D721Med (cell line): ENCODE measurements around the gene STARD7.

ENCODE experiments used
- DNase-seq: peaks from one replicate; pipeline ENCODE4 v3.0.0; 2011; ENCODE audit warnings: low spot score; ENCODE audit not compliant: insufficient read length
- FAIRE-seq: peaks from 2 replicates; lab custom pipeline; 2011; peaks lifted over from hg19 to GRCh38; lab: Jason Lieb, UNC
- CTCF ChIP-seq: IDR thresholded peaks from 2 replicates; pipeline ENCODE4 v1.5.1; 2012; ENCODE audit warnings: mild to moderate bottlenecking, control low read depth; ENCODE audit not compliant: insufficient read depth; ENCODE audit errors: missing control alignments

The STARD7 gene

DNA sequence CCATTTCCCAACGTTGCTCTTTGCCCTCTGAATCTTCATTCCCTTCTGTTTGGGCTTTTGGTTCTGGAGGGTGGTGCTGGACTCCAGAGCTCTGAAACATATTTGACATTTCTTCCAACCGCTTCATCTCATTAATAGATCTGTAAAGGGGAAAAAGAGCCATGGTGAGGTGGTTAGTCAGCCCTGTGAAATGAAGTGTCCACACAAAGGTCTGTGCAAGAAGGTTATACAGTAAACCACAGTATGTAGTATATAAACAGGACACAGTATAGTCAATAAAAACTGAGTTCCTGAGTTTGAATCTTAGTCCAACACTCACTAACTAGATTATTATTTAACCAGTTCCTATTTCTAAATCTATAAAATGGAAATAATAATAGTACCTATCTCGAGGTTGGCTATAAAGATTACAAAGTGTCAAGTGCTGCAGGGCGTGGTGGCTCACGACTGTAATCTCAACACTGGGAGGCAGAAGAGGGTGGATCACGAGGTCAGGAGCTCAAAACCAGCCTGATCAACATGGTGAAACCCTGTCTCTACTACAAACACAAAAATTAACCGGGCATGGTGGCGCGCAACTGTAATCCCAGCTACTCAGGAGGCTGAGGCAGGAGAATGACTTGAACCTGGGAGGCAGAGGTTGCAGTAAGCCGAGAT lies 13.1 kb downstream of the STARD7 start:
- TF ChIP-seq CTCF, result no peak
- DNase-seq (no peak), FAIRE-seq (no peak)

DNA sequence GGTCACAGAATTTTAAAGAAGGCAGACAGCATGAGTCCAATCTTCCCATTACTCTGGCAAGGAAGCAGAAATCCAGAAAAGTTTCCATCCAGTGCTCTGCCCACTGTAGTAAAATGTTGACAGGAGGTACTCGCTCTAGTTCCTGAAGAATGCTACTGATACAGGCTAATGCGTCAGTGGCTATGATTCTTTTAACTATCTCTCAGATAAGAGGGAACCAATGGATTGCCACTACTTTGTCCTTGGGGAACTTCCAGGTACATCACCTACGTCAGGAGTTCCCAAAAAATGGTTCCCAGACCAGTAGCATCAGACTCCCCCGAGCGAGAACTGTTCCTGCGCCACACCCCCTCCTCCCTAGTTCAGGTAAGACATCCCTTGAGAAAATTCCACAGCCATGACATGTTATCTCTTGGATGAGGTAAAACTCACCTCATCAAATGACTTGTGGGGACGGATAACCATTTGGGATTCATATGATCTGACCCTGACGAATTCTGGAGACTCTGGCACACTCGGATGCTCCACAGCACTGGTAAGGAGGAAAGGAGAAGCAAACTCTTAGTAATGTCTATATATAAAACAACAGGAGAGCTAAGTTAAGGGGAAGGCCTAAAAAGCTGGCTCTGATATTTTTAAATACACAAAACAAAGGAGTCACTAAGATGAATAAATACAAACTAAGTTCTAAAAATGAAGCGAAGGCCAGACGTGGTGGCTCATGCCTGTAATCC lies 16.5 kb downstream of the STARD7 start:
- no peak for TF ChIP-seq CTCF
- FAIRE-seq, result no peak
- DNase-seq, result no peak

DNA sequence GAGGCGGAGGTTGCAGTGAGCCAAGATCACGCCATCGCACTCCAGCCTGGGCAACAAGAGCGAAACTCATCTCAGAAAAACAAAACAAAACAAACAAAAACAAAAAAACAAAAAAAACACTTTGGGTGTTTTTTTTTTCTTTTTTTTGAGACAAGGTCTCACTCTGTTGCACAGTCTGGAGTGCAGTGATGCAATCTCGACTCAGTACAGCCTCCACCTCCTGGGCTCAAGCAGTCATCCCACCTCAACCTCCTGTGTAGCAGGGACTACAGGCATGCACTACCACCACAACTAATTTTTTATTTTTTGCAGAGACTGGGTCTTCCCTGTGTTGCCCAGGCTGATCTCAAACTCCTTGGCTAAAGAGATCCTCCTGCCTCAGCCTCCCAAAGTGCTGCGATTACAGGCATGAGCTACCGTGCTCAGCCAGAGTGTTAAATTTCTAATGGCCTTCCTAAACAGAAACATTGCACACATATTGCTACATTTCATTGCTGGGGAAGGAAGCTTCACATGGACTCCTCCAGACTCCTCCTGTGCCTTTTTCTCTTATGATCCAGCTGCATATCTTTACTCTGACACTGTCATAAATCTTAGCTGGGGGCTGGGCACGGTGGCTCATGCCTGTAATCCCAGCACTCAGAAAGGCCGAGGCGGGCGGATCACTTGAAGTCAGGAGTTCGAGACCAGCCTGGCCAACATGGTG lies 19.7 kb downstream of the STARD7 start:
- TF ChIP-seq CTCF, result no peak
- no peak for FAIRE-seq
- DNase-seq, result no peak

DNA sequence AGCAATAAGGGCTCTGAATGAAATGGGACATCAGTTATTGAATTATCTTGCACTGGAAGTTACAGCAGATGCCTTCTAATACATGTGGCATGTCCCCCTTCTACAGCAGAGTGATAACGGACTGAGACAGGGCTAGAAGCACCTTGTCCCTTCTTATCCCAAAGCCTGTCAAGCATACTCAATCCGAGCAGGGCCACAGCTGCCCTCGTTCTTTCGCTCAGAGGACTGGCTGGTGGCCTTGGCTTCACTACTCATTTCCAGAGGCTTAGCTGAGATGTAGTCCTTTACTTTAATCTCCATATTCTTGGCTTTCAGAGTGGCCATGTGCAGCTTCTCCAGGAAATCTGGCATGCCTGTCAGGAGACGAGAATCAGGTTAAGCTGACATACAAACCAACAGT lies 22.1 kb downstream of the STARD7 start:
- FAIRE-seq (no peak), DNase-seq (no peak)
- no peak for TF ChIP-seq CTCF

DNA sequence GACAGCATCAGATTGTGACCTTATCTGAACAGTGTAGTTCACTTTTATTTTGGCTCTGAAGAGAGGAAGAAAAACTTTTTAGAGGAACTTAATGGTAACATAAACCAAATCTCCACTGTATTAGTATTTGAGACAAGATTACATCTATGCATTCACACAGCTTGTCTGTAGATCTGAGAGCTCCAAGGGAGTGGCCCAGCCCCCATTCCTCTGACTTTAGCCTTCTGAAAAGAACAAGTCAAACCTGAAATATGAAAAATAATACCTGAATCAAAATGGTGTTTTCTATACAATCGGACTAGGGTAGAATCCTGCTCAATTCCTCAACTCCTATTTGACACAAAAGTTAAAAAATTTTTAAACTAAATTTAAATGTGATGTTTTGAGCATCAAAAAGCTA lies 23.1 kb downstream of the STARD7 start:
- no peak for TF ChIP-seq CTCF
- DNase-seq (no peak), FAIRE-seq (no peak)

DNA sequence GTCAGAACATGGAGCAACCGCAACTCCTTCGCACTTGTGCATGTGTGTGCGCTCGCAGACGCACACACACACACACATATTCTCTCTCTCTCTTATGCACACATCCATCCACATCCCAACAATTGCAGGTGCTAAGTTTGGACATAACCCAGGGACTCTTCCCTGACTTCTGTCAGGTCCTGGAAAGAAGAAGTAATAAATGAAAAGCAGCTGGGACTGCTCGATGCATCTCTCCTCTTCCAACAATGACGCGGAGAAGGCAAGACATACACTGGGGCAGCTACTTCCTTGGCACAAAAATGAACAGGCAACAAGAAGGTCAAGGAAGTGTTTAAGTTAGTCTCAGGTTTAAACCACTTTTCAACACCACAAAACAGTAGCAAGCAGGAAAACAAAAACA lies 23.6 kb downstream of the STARD7 start:
- no peak for DNase-seq
- no peak for TF ChIP-seq CTCF
- FAIRE-seq, result no peak
